ENCODE results near the gene PIK3R5. TPM values are rescaled to one million over a fixed set of nuclear protein-coding genes. Genes with fewer than 3 reads are reported as not detected.
A peak's percentile ranks its signal among the peaks of the same experiment; 100 is the strongest.

The PIK3R5 gene
- total and polyA plus RNA-seq, 7 experiments from 2014 or later, result 18.0 to 231 (median 73.8) TPM

DNA sequence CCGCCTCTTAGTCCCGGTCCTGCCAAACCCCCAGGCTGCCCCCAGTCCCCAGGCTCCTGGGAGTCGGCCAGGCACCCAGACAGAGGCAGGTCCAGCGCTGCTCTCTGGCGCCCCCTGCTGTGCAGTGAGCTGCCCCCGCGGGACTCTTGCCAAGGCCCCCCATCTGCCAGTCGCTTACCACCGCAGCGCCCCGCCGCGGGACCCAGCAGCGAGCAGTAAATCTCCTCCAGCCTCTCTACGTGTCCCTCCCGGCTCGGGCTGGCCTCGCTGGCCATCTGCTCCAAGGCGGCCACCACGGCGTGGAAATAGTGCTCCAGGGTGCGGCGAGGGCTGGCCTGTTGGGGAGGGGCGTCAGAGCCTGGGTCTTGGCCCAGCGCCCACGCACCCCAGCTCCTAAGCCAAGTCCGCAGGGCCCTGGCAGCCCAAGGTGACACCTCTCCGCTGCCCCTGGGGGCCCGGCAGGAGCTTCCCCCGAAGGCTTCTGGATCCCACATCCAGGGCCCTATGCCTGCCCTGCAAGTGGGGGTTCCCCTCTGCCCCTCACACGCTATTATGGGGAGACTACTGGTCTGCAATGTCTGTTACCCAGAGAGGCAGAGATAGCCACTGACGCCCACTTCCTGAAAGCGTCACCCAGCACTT lies 132.7 kb downstream of the PIK3R5 start:
- CTCF ChIA-PET, result interaction anchor here (0.6 kb wide), 1 partner anchor 146 kb away, joined by 5 read pairs; no protein-coding TSS in a partner anchor

DNA sequence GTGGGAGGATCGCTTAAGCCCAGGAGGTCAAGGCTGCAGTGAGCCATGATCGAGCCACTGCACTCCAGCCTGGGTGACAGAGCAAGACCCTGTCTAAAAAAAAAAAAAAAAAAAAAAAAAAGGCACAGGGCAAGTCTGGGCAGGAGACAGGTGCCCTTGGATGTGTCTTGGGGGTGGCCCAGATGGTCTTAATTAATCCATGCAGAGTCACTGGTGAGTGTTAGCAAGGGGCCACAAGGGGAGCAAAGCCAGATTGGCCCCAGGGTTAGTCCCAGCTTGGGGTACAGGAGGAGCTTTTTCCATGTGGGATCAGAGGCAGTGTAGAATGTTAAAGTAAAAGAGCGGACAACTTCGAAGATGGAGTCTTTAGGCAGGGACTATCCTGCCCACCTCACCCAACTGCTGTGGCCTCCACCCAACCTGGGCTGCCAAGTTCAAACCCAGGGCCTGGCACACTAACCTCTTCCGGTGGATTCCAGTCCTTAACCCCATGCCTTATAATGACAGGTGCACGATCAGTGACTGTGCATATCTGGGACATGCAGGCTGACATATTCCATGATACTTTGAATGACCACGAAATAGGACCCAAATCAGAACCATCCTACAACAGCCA lies 134.2 kb downstream of the PIK3R5 start:
- H3K4me3 Mint-ChIP-seq, result no peak overlapping the region
- H3K9me3 Mint-ChIP-seq, result peaks cover 0 to 3% (median 0%) of the 10 kb centered on the region in 11 donors
- no peaks in the 10 kb centered on the region for H3K4me1 ChIP-seq (ENCODE audit: control insufficient read depth in 2 of 2, insufficient read depth in 2 of 2, low read length in 2 of 2)

More for the DNA sequence above, 132.7 kb downstream of the PIK3R5 start:
- Mint-ChIP-seq H3K4me1 (no peaks in the 10 kb centered on the region), H3K36me3 (peaks cover 0 to 16% (median 4%) of the 10 kb centered on the region in 5 donors), H3K4me3 (no peak overlapping the region), H3K27me3 (no peaks in the 10 kb centered on the region), H3K27ac (no peak overlapping the region), H3K9me3 (peaks cover 0 to 3% (median 0%) of the 10 kb centered on the region in 11 donors)
- Histone ChIP-seq H3K27me3 (ENCODE audit: control insufficient read depth in 2 of 2, insufficient read depth in 2 of 2, low read length in 2 of 2) (no peaks in the 10 kb centered on the region), H3K4me3 (ENCODE audit: low read length) (no peak overlapping the region), H3K27ac (ENCODE audit: low read depth, low read length) (no peak overlapping the region), H3K4me1 (ENCODE audit: control insufficient read depth in 2 of 2, insufficient read depth in 2 of 2, low read length in 2 of 2) (no peaks in the 10 kb centered on the region), H3K36me3 (ENCODE audit: control insufficient read depth in 2 of 3, insufficient read depth in 3 of 3, low read length in 3 of 3) (no peaks in the 10 kb centered on the region), H3K9me3 (ENCODE audit: control insufficient read depth in 2 of 3, low read length in 3 of 3) (no peaks in the 10 kb centered on the region)
- ATAC-seq, result peak; percentile 38
- POLR2A ChIA-PET, result no interaction called here
- intact Hi-C loops (cut with micrococcal nuclease), result no loop called here
- DNase-seq, result peak in 6 of 9 donors; percentile 4 to 53 (median 16)

DNA sequence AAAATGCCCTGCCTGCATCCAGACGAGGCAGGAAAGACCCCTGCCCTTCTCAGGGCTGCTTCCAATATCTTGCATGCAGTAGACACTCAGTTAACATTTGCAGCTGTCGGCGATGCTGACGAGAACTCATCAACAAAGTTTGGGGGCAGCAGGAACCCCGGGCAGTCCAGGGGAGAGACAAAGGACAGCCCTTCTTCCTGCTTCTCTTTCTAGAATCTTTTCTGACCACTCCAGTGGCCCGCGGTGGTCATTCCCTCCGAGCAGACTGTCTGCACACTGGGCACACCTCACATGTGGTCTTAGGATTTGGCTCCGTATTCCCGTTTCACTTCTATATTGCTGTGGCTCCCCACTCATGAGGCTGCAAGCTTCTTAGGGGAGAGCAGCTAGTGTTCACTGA lies 135.4 kb downstream of the PIK3R5 start:
- no peak overlapping the region for H3K4me3 ChIP-seq (ENCODE audit: low read length)
- Mint-ChIP-seq H3K36me3 (peaks cover 0 to 14% (median 0%) of the 10 kb centered on the region in 5 donors), H3K4me1 (no peaks in the 10 kb centered on the region), H3K27me3 (no peaks in the 10 kb centered on the region), H3K4me3 (no peak overlapping the region), H3K27ac (no peak overlapping the region), H3K9me3 (peaks cover 0 to under 1% (median 0%) of the 10 kb centered on the region in 11 donors)
- ATAC-seq (no peak), DNase-seq (no peak)
- no peaks in the 10 kb centered on the region for H3K9me3 ChIP-seq (ENCODE audit: control insufficient read depth in 2 of 3, low read length in 3 of 3)
- ChIA-PET CTCF (no interaction called here), POLR2A (no interaction called here)
- no peaks in the 10 kb centered on the region for H3K4me1 ChIP-seq (ENCODE audit: control insufficient read depth in 2 of 2, insufficient read depth in 2 of 2, low read length in 2 of 2)
- no peaks in the 10 kb centered on the region for H3K27me3 ChIP-seq (ENCODE audit: control insufficient read depth in 2 of 2, insufficient read depth in 2 of 2, low read length in 2 of 2)
- intact Hi-C loops (cut with micrococcal nuclease), result no loop called here
- H3K36me3 ChIP-seq (ENCODE audit: control insufficient read depth in 2 of 3, insufficient read depth in 3 of 3, low read length in 3 of 3), result no peaks in the 10 kb centered on the region
- H3K27ac ChIP-seq (ENCODE audit: low read depth, low read length), result no peak overlapping the region

More for the DNA sequence above, 134.2 kb downstream of the PIK3R5 start:
- Histone ChIP-seq H3K4me3 (ENCODE audit: low read length) (no peak overlapping the region), H3K9me3 (ENCODE audit: control insufficient read depth in 2 of 3, low read length in 3 of 3) (no peaks in the 10 kb centered on the region), H3K27ac (ENCODE audit: low read depth, low read length) (no peak overlapping the region), H3K36me3 (ENCODE audit: control insufficient read depth in 2 of 3, insufficient read depth in 3 of 3, low read length in 3 of 3) (no peaks in the 10 kb centered on the region), H3K27me3 (ENCODE audit: control insufficient read depth in 2 of 2, insufficient read depth in 2 of 2, low read length in 2 of 2) (no peaks in the 10 kb centered on the region)
- DNase-seq, result no peak
- Mint-ChIP-seq H3K36me3 (peaks cover 0 to 13% (median 4%) of the 10 kb centered on the region in 5 donors), H3K27me3 (no peaks in the 10 kb centered on the region), H3K4me1 (no peaks in the 10 kb centered on the region), H3K27ac (no peak overlapping the region)
- CTCF ChIA-PET, result no interaction called here
- POLR2A ChIA-PET, result no interaction called here
- intact Hi-C loops (cut with micrococcal nuclease), result no loop called here
- no peak for ATAC-seq

DNA sequence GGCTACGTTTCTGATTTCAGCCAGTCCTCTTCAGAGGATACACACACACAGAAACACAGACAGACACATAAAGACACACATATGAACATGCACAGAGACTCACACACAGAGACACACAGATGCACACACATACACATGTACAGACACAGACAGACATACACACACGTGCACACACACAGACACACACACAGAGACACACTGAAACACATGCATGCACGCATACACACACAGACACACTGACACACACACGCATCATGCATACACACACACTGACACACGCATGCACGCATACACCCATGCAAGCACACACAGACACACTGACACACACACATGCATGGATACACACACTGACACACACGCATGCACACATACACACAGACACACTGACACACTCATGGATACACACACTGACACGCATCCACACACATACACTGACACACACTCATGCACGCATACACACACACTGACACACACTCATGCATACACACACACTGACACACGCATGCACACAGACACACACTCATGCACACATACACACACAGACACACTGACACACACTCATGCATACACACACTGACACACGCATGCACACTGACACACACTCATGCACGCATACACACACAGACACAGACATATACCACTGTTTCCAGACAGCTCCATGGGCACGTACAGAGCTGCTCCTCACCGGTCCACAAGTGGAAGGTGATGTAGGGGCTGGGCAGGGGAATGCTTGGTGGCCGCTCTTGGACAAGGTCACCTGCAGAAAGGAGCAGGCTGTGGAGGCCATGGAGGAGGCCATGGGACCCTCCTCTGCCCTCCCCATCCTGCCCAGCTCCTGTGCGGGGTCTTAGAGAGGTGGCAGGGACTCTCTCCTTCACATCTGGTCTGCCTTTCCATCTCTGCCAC lies 136.2 kb downstream of the PIK3R5 start:
- H3K4me3 Mint-ChIP-seq, result no peak overlapping the region
- no peaks in the 10 kb centered on the region for H3K4me1 Mint-ChIP-seq
- Histone ChIP-seq H3K27me3 (ENCODE audit: control insufficient read depth in 2 of 2, insufficient read depth in 2 of 2, low read length in 2 of 2) (no peaks in the 10 kb centered on the region), H3K27ac (ENCODE audit: low read depth, low read length) (no peak overlapping the region), H3K4me3 (ENCODE audit: low read length) (no peak overlapping the region), H3K36me3 (ENCODE audit: control insufficient read depth in 2 of 3, insufficient read depth in 3 of 3, low read length in 3 of 3) (no peaks in the 10 kb centered on the region), H3K9me3 (ENCODE audit: control insufficient read depth in 2 of 3, low read length in 3 of 3) (no peaks in the 10 kb centered on the region), H3K4me1 (ENCODE audit: control insufficient read depth in 2 of 2, insufficient read depth in 2 of 2, low read length in 2 of 2) (no peaks in the 10 kb centered on the region)
- ChIA-PET POLR2A (interaction anchor here (0.7 kb wide), 1 partner anchor 10 kb away, joined by 3 read pairs; no protein-coding TSS in a partner anchor), CTCF (no interaction called here)
- peaks cover 0 to 20% (median 3%) of the 10 kb centered on the region in 5 donors for H3K36me3 Mint-ChIP-seq
- H3K27ac Mint-ChIP-seq, result peak overlapping the region in 1 of 9 donors; percentile 38
- H3K9me3 Mint-ChIP-seq, result peaks cover 0 to 5% (median 0%) of the 10 kb centered on the region in 11 donors
- intact Hi-C loops (cut with micrococcal nuclease), result no loop called here
- ATAC-seq (no peak), DNase-seq (no peak)
- no peaks in the 10 kb centered on the region for H3K27me3 Mint-ChIP-seq

Other genes starting within 250 kb of the PIK3R5 start
- gene CCDC42, start 220.9 kb downstream of the PIK3R5 start, total RNA-seq, result 1 to 10 TPM in 1 of 5 experiments, not detected in 4; 1.6 TPM
- not detected for gene CCDC42, start 220.9 kb downstream of the PIK3R5 start, polyA plus RNA-seq
- gene SPDYE4, start 207.2 kb downstream of the PIK3R5 start, total RNA-seq, result under 1 TPM in 1 of 5 experiments, not detected in 4; 0.34 TPM
- not detected for gene SPDYE4, start 207.2 kb downstream of the PIK3R5 start, polyA plus RNA-seq
- gene MFSD6L, start 166.3 kb downstream of the PIK3R5 start, total RNA-seq, result 1 to 10 TPM in 1 of 5 experiments, under 1 TPM in 1, not detected in 3; 0.96 to 1.8 TPM
- gene MFSD6L, start 166.3 kb downstream of the PIK3R5 start, polyA plus RNA-seq, result not detected
- gene PIK3R6, start 98.0 kb downstream of the PIK3R5 start, total RNA-seq, result 10 to 100 TPM in 1 of 5 experiments, 1 to 10 TPM in 2, under 1 TPM in 2; 0.40 to 11.3 (median 1.1) TPM
- under 1 TPM; 0.06 to 0.37 TPM for gene PIK3R6, start 98.0 kb downstream of the PIK3R5 start, polyA plus RNA-seq
- gene NTN1, start 55.8 kb upstream of the PIK3R5 start, total RNA-seq, result under 1 TPM in 3 of 5 experiments, not detected in 2; 0.07 to 0.12 (median 0.11) TPM
- not detected for gene NTN1, start 55.8 kb upstream of the PIK3R5 start, polyA plus RNA-seq